SK-N-SH (cell line): ENCODE results near the gene NTM. TPM values are rescaled to one million over a fixed set of nuclear protein-coding genes. Genes with fewer than 3 reads are reported as not detected.
A peak's percentile ranks its signal among the peaks of the same experiment; 100 is the strongest.

Experiments
- CTCF ChIA-PET: fragments of 300-600, 350-600 bp; formaldehyde crosslinking; extraction: SDS; loops from one replicate; lab custom pipeline; 2021; lab: Yijun Ruan, JAX
- POLR2A ChIA-PET: fragments of 350-600 bp; sonication (Branson Sonifier 250); formaldehyde crosslinking; extraction: SDS; loops from one replicate; lab custom pipeline; 2020; ENCODE audit warnings: antibody characterized with exemption, inconsistent platforms; lab: Yijun Ruan, JAX
- DNase-seq: peaks from one replicate; pipeline ENCODE4 v3.0.0; 2012
- H2AFZ ChIP-seq: fragments of 200-600 bp; sonication (generic); 2 replicates; pipeline ENCODE4 v1.8.1; 2016; ENCODE audit warnings: antibody characterized with exemption, mild to moderate bottlenecking, low read depth
- H3F3A ChIP-seq: fragments of 200-600 bp; sonication (generic); replicated peaks from 2 replicates; pipeline ENCODE3; 2016; ENCODE audit warnings: antibody characterized with exemption, mild to moderate bottlenecking; ENCODE audit not compliant: insufficient read depth
- H3K27ac ChIP-seq, 2 experiments: fragments of 200-500 bp in 1 of 2; fragments of 200-600 bp in 1 of 2; sonication (Bioruptor generic) in 1 of 2; sonication (generic), shearing (Covaris generic) in 1 of 2; 2 replicates each; pipeline versions ENCODE4 v1.5.1 to v1.6.1; 2014 to 2016; ENCODE audit warnings: low read depth in 2 of 2, inconsistent platforms in 1 of 2, low read length in 1 of 2, mild to moderate bottlenecking in 1 of 2, mixed read lengths in 1 of 2
- H3K27me3 ChIP-seq: fragments of 200-600 bp; sonication (generic), shearing (Covaris generic); 2 replicates; pipeline ENCODE4 v1.6.1; 2016; ENCODE audit warnings: mixed run types; ENCODE audit not compliant: insufficient read depth
- H3K36me3 ChIP-seq, 2 experiments: fragments of 200-500 bp in 1 of 2; fragments of 200-600 bp in 1 of 2; sonication (Bioruptor generic) in 1 of 2; sonication (generic) in 1 of 2; replicated peaks in 1 of 2; 2 replicates each; pipeline versions ENCODE3 to v1.5.1; 2014 to 2016; ENCODE audit warnings: low read length in 1 of 2, mild to moderate bottlenecking in 1 of 2; ENCODE audit not compliant: insufficient read depth in 2 of 2, control insufficient read depth in 1 of 2
- H3K4me1 ChIP-seq, 2 experiments: fragments of 200-500 bp in 1 of 2; fragments of 200-600 bp in 1 of 2; sonication (Bioruptor generic) in 1 of 2; sonication (generic), shearing (Covaris generic) in 1 of 2; 2 replicates each; pipeline versions ENCODE4 v1.5.1 to v1.6.1; 2014 to 2016; ENCODE audit warnings: low read depth in 1 of 2, low read length in 1 of 2, mixed run types in 1 of 2; ENCODE audit not compliant: insufficient read depth in 2 of 2, control insufficient read depth in 1 of 2
- H3K4me2 ChIP-seq: fragments of 200-600 bp; sonication (generic), shearing (Covaris generic); 2 replicates; pipeline ENCODE4 v1.6.1; 2017; ENCODE audit warnings: mixed run types
- H3K4me3 ChIP-seq, 2 experiments: fragments of 200-500 bp in 1 of 2; fragments of 200-600 bp in 1 of 2; sonication (Bioruptor generic) in 1 of 2; sonication (generic), shearing (Covaris generic) in 1 of 2; 2 replicates each; pipeline versions ENCODE4 v1.5.1 to v1.8.1; 2014 to 2016; ENCODE audit warnings: low read depth in 2 of 2, inconsistent platforms in 1 of 2, low read length in 1 of 2, mild to moderate bottlenecking in 1 of 2, mixed read lengths in 1 of 2, moderate library complexity in 1 of 2
- H3K79me2 ChIP-seq: fragments of 200-600 bp; sonication (generic); 2 replicates; pipeline ENCODE4 v1.8.1; 2017; ENCODE audit warnings: mild to moderate bottlenecking; ENCODE audit not compliant: insufficient read depth
- H3K9ac ChIP-seq: fragments of 200-600 bp; sonication (generic); 2 replicates; pipeline ENCODE4 v1.6.1; 2017; ENCODE audit warnings: mixed run types
- H3K9me2 ChIP-seq: fragments of 200-600 bp; sonication (generic); 2 replicates; pipeline ENCODE4 v1.6.1; 2017; ENCODE audit warnings: mixed run types
- H3K9me3 ChIP-seq: fragments of 200-600 bp; sonication (generic); 2 replicates; pipeline ENCODE4 v1.6.1; 2017; ENCODE audit warnings: mixed run types, mild to moderate bottlenecking, moderate library complexity
- H4K20me1 ChIP-seq: fragments of 200-600 bp; sonication (generic); 2 replicates; pipeline ENCODE4 v1.6.1; 2017; ENCODE audit warnings: mild to moderate bottlenecking, mixed run types; ENCODE audit not compliant: insufficient read depth
- CHD2 ChIP-seq: fragments of 150-350 bp; IDR thresholded peaks from 2 replicates; pipeline ENCODE4 v1.6.1; 2018; ENCODE audit warnings: low read length; ENCODE audit not compliant: partially characterized antibody
- ELF1 ChIP-seq: IDR thresholded peaks from 2 replicates; pipeline ENCODE4 v1.4.0; 2012
- EP300 ChIP-seq, 2 experiments: IDR thresholded peaks; 2 replicates each; pipeline versions ENCODE4 v1.4.0 to v1.6.1; 2012; ENCODE audit warnings: borderline replicate concordance in 1 of 2, low read depth in 1 of 2, low read length in 1 of 2
- GATA2 ChIP-seq: sonication (generic); formaldehyde crosslinking; IDR thresholded peaks from 2 replicates; pipeline ENCODE4 v1.5.0; 2020; ENCODE audit warnings: mild to moderate bottlenecking, missing genetic modification reagents
- NFIC ChIP-seq: IDR thresholded peaks from 2 replicates; pipeline ENCODE4 v1.4.0; 2012; ENCODE audit warnings: borderline replicate concordance
- POLR2AphosphoS5 ChIP-seq: IDR thresholded peaks from 2 replicates; pipeline ENCODE4 v1.6.1; 2012; ENCODE audit warnings: low read depth, low read length
- RAD21 ChIP-seq: IDR thresholded peaks from 2 replicates; pipeline ENCODE4 v1.6.1; 2012; ENCODE audit warnings: mild to moderate bottlenecking, low read length
- RCOR1 ChIP-seq: fragments of 150-350 bp; IDR thresholded peaks from 2 replicates; pipeline ENCODE4 v1.6.1; 2017; ENCODE audit warnings: antibody characterized with exemption, low read length
- REST ChIP-seq: IDR thresholded peaks from 2 replicates; pipeline ENCODE4 v1.6.1; 2012; ENCODE audit warnings: mild to moderate bottlenecking, low read depth, low read length, moderate library complexity
- SIN3A ChIP-seq: IDR thresholded peaks from 2 replicates; pipeline ENCODE4 v1.6.1; 2012; ENCODE audit warnings: low read depth, mild to moderate bottlenecking, low read length, moderate library complexity, borderline replicate concordance
- TAF1 ChIP-seq: IDR thresholded peaks from 2 replicates; pipeline ENCODE4 v1.6.1; 2012; ENCODE audit warnings: low read depth, mild to moderate bottlenecking, low read length, moderate library complexity, borderline replicate concordance
- TCF12 ChIP-seq: IDR thresholded peaks from 2 replicates; pipeline ENCODE4 v1.4.0; 2012
- TEAD4 ChIP-seq: IDR thresholded peaks from 2 replicates; pipeline ENCODE4 v1.4.0; 2012; ENCODE audit warnings: mild to moderate bottlenecking, borderline replicate concordance; ENCODE audit not compliant: insufficient read depth
- USF2 ChIP-seq: fragments of 150-350 bp; IDR thresholded peaks from 2 replicates; pipeline ENCODE4 v1.6.1; 2017; ENCODE audit warnings: antibody characterized with exemption, low read length, low read depth, borderline replicate concordance
- YY1 ChIP-seq: IDR thresholded peaks from 2 replicates; pipeline ENCODE4 v1.4.0; 2012; ENCODE audit warnings: low read depth, mild to moderate bottlenecking
- WGBS: methylation state at CpG from one replicate; pipeline ENCODE4 v1.1.6; 2017; ENCODE audit warnings: low lambda C conversion rate; 5-methylcytosine and 5-hydroxymethylcytosine counted together
- polyA plus RNA-seq, 3 experiments: library from polyadenylated mRNA; depleted of rRNA; stranded (reverse); fragments of >200 nt; gene quantifications; 2 replicates each; pipeline ENCODE4 v1.2.3, GENCODE V29; 2012
- TF ChIP-seq, protein P1 (sequence below): fragments of 150-350 bp; IDR thresholded peaks from 2 replicates; pipeline ENCODE4 v1.6.1; 2016; ENCODE audit warnings: mild to moderate bottlenecking, low read depth, low read length
- TF ChIP-seq, protein P2 (sequence below): IDR thresholded peaks from 2 replicates; pipeline ENCODE4 v1.4.0; 2012; ENCODE audit warnings: low read depth, borderline replicate concordance
- TF ChIP-seq, protein P3 (sequence below): IDR thresholded peaks from 2 replicates; pipeline ENCODE4; 2012

NTM gene
- polyA plus RNA-seq, 1 of the 3 experiments (the other 2 are of a cell fraction) = 20.0 TPM

DNA sequence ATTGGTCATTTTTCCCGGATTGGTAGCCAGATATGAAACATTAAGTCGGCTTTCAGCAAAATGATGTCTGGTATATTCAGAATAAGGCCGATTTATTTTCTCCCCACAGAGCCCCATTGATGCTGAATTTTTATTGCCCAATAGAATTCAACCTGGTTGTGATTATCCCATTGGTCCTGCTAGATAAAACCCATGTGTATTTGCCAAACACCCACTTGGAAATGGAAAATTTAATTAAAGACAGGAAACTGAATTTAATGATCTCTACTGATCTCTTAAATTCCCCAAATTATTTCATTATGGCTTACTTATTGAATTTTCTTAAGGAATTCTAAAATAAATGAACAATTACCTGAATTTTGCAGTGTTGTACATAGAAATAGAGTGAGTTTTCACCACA, 609.8 kb downstream of the NTM start:
- H3K27ac ChIP-seq = no peak overlapping the region
- TF ChIP-seq USF2 (no peak), CHD2 (peak; percentile 27), NFIC (no peak), RCOR1 (peak; percentile 67; the same call in 1 of the 2 replicates), SIN3A (no peak), TAF1 (no peak), POLR2AphosphoS5 (no peak), RAD21 (no peak), EP300 (IDR thresholded peaks at IDR 0.05; ENCODE audit: borderline replicate concordance in 1 of 2, low read depth in 1 of 2, low read length in 1 of 2) (peak in 1 of 2 experiments; percentile 83; a peak in 2 of 4 replicates), YY1 (no peak), REST (no peak), TCF12 (no peak), GATA2 (CRISPR knock-in tag) (no peak), ELF1 (no peak), TEAD4 (no peak)
- TF ChIP-seq, protein P1, sequence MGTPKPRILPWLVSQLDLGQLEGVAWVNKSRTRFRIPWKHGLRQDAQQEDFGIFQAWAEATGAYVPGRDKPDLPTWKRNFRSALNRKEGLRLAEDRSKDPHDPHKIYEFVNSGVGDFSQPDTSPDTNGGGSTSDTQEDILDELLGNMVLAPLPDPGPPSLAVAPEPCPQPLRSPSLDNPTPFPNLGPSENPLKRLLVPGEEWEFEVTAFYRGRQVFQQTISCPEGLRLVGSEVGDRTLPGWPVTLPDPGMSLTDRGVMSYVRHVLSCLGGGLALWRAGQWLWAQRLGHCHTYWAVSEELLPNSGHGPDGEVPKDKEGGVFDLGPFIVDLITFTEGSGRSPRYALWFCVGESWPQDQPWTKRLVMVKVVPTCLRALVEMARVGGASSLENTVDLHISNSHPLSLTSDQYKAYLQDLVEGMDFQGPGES = no peak
- TF ChIP-seq, protein P2, sequence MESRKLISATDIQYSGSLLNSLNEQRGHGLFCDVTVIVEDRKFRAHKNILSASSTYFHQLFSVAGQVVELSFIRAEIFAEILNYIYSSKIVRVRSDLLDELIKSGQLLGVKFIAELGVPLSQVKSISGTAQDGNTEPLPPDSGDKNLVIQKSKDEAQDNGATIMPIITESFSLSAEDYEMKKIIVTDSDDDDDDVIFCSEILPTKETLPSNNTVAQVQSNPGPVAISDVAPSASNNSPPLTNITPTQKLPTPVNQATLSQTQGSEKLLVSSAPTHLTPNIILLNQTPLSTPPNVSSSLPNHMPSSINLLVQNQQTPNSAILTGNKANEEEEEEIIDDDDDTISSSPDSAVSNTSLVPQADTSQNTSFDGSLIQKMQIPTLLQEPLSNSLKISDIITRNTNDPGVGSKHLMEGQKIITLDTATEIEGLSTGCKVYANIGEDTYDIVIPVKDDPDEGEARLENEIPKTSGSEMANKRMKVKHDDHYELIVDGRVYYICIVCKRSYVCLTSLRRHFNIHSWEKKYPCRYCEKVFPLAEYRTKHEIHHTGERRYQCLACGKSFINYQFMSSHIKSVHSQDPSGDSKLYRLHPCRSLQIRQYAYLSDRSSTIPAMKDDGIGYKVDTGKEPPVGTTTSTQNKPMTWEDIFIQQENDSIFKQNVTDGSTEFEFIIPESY = no peak
- TF ChIP-seq, protein P3, sequence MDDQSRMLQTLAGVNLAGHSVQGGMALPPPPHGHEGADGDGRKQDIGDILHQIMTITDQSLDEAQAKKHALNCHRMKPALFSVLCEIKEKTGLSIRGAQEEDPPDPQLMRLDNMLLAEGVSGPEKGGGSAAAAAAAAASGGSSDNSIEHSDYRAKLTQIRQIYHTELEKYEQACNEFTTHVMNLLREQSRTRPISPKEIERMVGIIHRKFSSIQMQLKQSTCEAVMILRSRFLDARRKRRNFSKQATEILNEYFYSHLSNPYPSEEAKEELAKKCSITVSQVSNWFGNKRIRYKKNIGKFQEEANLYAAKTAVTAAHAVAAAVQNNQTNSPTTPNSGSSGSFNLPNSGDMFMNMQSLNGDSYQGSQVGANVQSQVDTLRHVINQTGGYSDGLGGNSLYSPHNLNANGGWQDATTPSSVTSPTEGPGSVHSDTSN = no peak
- ChIA-PET CTCF (interaction anchor here (1.6 to 1.8 kb wide), 3 partner anchors 10 to 232 kb away, joined by 3 to 6 read pairs (median 6); no protein-coding TSS in a partner anchor), POLR2A (no interaction called here)
- whole genome bisulfite sequencing = 18% methylated on average over 3 of the region's 3 CpGs
- no peaks in the 10 kb centered on the region for H3F3A ChIP-seq
- no peak overlapping the region for H3K9ac ChIP-seq
- peaks cover 5 to 36% of the 10 kb centered on the region in 2 experiments; a peak in 3 of 4 replicates for H3K4me1 ChIP-seq
- no peaks in the 10 kb centered on the region for H3K36me3 ChIP-seq
- H3K4me3 ChIP-seq = no peak overlapping the region
- peak; percentile 13 for DNase-seq
- H2AFZ ChIP-seq = no peak overlapping the region
- no peaks in the 10 kb centered on the region for H4K20me1 ChIP-seq
- no peaks in the 10 kb centered on the region for H3K79me2 ChIP-seq
- H3K4me2 ChIP-seq = no peak overlapping the region
- no peaks in the 10 kb centered on the region for H3K9me2 ChIP-seq
- H3K9me3 ChIP-seq = no peaks in the 10 kb centered on the region
- H3K27me3 ChIP-seq = no peaks in the 10 kb centered on the region
